Hematopoietic multipotent progenitor cell treated with erythropoietin and hydrocortisone succinate and interleukin-3 and kit ligand, for 15 days (in vitro differentiated cells): ENCODE data around the gene PLEKHM3.

Experiments
- DNase-seq: peaks from one replicate; pipeline ENCODE4 v3.0.0-alpha.2; 2015; ENCODE audit warnings: low spot score

Gene PLEKHM3

GRCh38 chr2:207887500-207887899 lies 137.8 kb downstream of the PLEKHM3 start:
- no peak for DNase-seq

GRCh38 chr2:207885010-207885409 lies 140.3 kb downstream of the PLEKHM3 start:
- DNase-seq, result no peak

- DNase-seq, result no peak
Observed at GRCh38 chr2:207884127-207884526, 141.2 kb downstream of the PLEKHM3 start.

GRCh38 chr2:207883002-207883780 lies 142.1 kb downstream of the PLEKHM3 start:
- no peak for DNase-seq

GRCh38 chr2:207881902-207882301 lies 143.4 kb downstream of the PLEKHM3 start:
- DNase-seq, result no peak

GRCh38 chr2:207879536-207879935 lies 145.8 kb downstream of the PLEKHM3 start:
- no peak for DNase-seq

- DNase-seq, result no peak
Observed at GRCh38 chr2:207876842-207877535, 148.3 kb downstream of the PLEKHM3 start.

GRCh38 chr2:207875473-207876212 lies 149.7 kb downstream of the PLEKHM3 start:
- no peak for DNase-seq

GRCh38 chr2:207873794-207874193 lies 151.5 kb downstream of the PLEKHM3 start:
- DNase-seq, result no peak

- DNase-seq, result no peak
Observed at GRCh38 chr2:207871911-207872310, 153.4 kb downstream of the PLEKHM3 start.

- DNase-seq, result no peak
Observed at GRCh38 chr2:207871506-207871905, 153.8 kb downstream of the PLEKHM3 start.

- DNase-seq, result no peak
Observed at GRCh38 chr2:207870814-207871213, 154.5 kb downstream of the PLEKHM3 start.

- DNase-seq, result no peak
Observed at GRCh38 chr2:207869784-207870778, 155.2 kb downstream of the PLEKHM3 start.

- DNase-seq, result no peak
Observed at GRCh38 chr2:207868855-207869596, 156.3 kb downstream of the PLEKHM3 start.

- DNase-seq, result no peak
Observed at GRCh38 chr2:207867905-207868304, 157.4 kb downstream of the PLEKHM3 start.

- DNase-seq, result no peak
Observed at GRCh38 chr2:207867056-207867455, 158.3 kb downstream of the PLEKHM3 start.

- no peak for DNase-seq
Observed at GRCh38 chr2:207865210-207865609, 160.1 kb downstream of the PLEKHM3 start.

GRCh38 chr2:207863345-207863744 lies 162.0 kb downstream of the PLEKHM3 start:
- no peak for DNase-seq

- DNase-seq, result no peak
Observed at GRCh38 chr2:207861789-207862188, 163.5 kb downstream of the PLEKHM3 start.

- DNase-seq, result no peak
Observed at GRCh38 chr2:207860685-207861084, 164.6 kb downstream of the PLEKHM3 start.

- no peak for DNase-seq
Observed at GRCh38 chr2:207855591-207855990, 169.7 kb downstream of the PLEKHM3 start.
